Right lobe of liver (tissue), 6 donors: ENCODE data around the gene RASSF4. TPM values are rescaled to one million over a fixed set of nuclear protein-coding genes. Genes with fewer than 3 reads are reported as not detected.
A peak's percentile ranks its signal among the peaks of the same experiment; 100 is the strongest.

ENCODE experiments used
- ATAC-seq, 4 donors: fragments of 200-7000 bp; cut with Tn5 transposase; one replicate each; pipeline ENCODE4 v1.9.1; 2020; ENCODE audit warnings: mild to moderate bottlenecking in 4 of 4, moderate library complexity in 4 of 4
- DNase-seq, 3 donors: peaks; one replicate each; pipeline ENCODE4 v3.0.0-alpha.2; 2020
- H3K27ac ChIP-seq, 3 donors: fragments of 200-600 bp; one replicate each; pipeline ENCODE4 v1.8.0; 2022
- H3K27me3 ChIP-seq, 2 donors: fragments of 200-600 bp; one replicate each; pipeline ENCODE4 v1.8.0; 2022
- H3K36me3 ChIP-seq, 4 donors: fragments of 200-600 bp; sonication (generic) in 1 of 4; one replicate each; pipeline versions ENCODE4 v1.5.1 to v1.8.0; 2017 to 2022; ENCODE audit warnings: control low read depth in 1 of 4
- H3K4me1 ChIP-seq, 4 donors: fragments of 200-600 bp; sonication (generic) in 1 of 4; one replicate each; pipeline versions ENCODE4 v1.5.1 to v1.8.0; 2017 to 2022; ENCODE audit warnings: control low read depth in 1 of 4
- H3K4me3 ChIP-seq, 3 donors: fragments of 200-600 bp; one replicate each; pipeline ENCODE4 v1.8.0; 2022
- H3K9me3 ChIP-seq, 4 donors: fragments of 200-600 bp; sonication (generic) in 1 of 4; one replicate each; pipeline versions ENCODE4 v1.5.1 to v1.8.0; 2017 to 2022; ENCODE audit warnings: control low read depth in 1 of 4
- POLR2A ChIP-seq: fragments of 450-650 bp; IDR thresholded peaks from one replicate; pipeline ENCODE4 v1.6.1; 2017; ENCODE audit warnings: antibody characterized with exemption, mild to moderate bottlenecking
- WGBS: methylation state at CpG from one replicate; pipeline ENCODE4 v1.1.6; 2018; ENCODE audit warnings: low coverage, low lambda C conversion rate; ENCODE audit not compliant: insufficient coverage; ENCODE audit errors: missing lambda C conversion rate; 5-methylcytosine and 5-hydroxymethylcytosine counted together
- intact Hi-C, 2 donors: fragments of 100-400 bp; cut with DNase I; formaldehyde crosslinking; loops; one replicate each; pipeline versions ENCODE4 v1.11.2 to v1.14.1; 2022
- total RNA-seq, 6 experiments: library from RNA; depleted of rRNA in 2 of 6; stranded (reverse); fragments of >200 nt in 2 of 6; fragmentation: NEBNext Ultra II Directional in 3 of 6; extraction: Animal tissue kit (Norgen Biotek cat#: 25700) in 3 of 6; gene quantifications; one replicate each; pipeline versions ENCODE4 v1.1.0 to v1.2.4, GENCODE V29; 2016 to 2023
- TF ChIP-seq, protein P1 (sequence below), 4 donors: fragments of 200-600 bp in 3 of 4; fragments of 450-650 bp in 1 of 4; IDR thresholded peaks; one replicate each; pipeline versions ENCODE4 v1.5.1 to v1.8.0; 2016 to 2022; ENCODE audit warnings: antibody characterized with exemption in 4 of 4, mild to moderate bottlenecking in 2 of 4
- donor health status: DM: no; HTN: yes; CAD: no.
- donor health status: DM: no; HTN: no; CAD: no.
- donor health status: DM: no; HTN: no; CAD: no.
- donor health status: DM: no; HTN: yes; CAD: no.
- donor health status: DM: no; HTN: yes; CAD: no.

Gene RASSF4
- total RNA-seq, 6 experiments from 2014 or later, result 13.6 to 28.5 (median 19.6) TPM

DNA sequence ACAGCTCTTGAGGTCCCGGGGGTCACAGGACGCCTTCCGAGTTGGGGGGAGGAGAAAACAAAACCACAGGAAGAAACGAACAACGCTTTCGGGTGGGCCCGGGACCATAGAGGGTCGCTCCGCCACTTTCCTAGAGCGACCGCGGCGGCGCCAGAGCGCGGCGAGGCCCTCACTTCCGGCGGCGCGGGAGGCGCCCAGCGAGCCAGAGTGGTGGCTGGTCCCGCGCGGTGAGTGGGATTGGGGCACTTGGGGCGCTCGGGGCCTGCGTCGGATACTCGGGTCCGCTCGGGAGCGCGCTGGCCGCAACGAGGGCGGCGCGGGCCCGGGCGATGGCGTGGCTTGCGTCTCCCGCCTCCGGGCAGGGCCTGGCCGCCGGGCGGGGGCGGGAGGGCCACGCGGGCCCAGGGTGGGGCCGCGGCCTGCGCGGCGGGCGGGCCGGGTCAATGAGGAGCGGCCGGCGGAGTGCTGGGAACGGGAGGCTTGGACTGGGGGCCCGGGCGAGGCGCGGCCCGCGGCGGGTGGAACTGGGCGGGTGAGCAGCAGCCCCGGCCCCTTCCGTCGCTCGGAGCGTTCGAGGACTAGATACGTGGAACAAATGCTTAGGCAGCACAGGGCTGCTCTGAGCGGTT is 41.3 kb downstream of the RASSF4 start, which contains the start of gene ZNF22:
TSS of gene ZNF22 (plus strand) at position 172 of the 629 bp plus-strand sequence. CDS start 2,446 bp downstream, outside the sequence.
- TF ChIP-seq POLR2A, result peak; percentile 74
- TF ChIP-seq, protein P1, sequence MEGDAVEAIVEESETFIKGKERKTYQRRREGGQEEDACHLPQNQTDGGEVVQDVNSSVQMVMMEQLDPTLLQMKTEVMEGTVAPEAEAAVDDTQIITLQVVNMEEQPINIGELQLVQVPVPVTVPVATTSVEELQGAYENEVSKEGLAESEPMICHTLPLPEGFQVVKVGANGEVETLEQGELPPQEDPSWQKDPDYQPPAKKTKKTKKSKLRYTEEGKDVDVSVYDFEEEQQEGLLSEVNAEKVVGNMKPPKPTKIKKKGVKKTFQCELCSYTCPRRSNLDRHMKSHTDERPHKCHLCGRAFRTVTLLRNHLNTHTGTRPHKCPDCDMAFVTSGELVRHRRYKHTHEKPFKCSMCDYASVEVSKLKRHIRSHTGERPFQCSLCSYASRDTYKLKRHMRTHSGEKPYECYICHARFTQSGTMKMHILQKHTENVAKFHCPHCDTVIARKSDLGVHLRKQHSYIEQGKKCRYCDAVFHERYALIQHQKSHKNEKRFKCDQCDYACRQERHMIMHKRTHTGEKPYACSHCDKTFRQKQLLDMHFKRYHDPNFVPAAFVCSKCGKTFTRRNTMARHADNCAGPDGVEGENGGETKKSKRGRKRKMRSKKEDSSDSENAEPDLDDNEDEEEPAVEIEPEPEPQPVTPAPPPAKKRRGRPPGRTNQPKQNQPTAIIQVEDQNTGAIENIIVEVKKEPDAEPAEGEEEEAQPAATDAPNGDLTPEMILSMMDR (IDR thresholded peaks at IDR 0.05), result peak in 2 of 4 donors; percentile 15 to 18
- Histone ChIP-seq H3K27ac (peak within 1 kb of the TSS; percentile 92 to 96 (median 94)), H3K4me1 (peaks cover 0 to 66% (median 18%) of the 10 kb centered on the region in 4 donors), H3K36me3 (no peaks in the 10 kb centered on the region), H3K27me3 (no peaks in the 10 kb centered on the region), H3K4me3 (peak within 1 kb of the TSS; percentile 54 to 69 (median 65)), H3K9me3 (no peaks in the 10 kb centered on the region)
- intact Hi-C loops, result no loop called here
- ATAC-seq, result peak; percentile 42 to 69 (median 66)
- 1% methylated on average over 36 of the region's 79 CpGs for WGBS
- peak; percentile 74 to 77 (median 76) for DNase-seq

DNA sequence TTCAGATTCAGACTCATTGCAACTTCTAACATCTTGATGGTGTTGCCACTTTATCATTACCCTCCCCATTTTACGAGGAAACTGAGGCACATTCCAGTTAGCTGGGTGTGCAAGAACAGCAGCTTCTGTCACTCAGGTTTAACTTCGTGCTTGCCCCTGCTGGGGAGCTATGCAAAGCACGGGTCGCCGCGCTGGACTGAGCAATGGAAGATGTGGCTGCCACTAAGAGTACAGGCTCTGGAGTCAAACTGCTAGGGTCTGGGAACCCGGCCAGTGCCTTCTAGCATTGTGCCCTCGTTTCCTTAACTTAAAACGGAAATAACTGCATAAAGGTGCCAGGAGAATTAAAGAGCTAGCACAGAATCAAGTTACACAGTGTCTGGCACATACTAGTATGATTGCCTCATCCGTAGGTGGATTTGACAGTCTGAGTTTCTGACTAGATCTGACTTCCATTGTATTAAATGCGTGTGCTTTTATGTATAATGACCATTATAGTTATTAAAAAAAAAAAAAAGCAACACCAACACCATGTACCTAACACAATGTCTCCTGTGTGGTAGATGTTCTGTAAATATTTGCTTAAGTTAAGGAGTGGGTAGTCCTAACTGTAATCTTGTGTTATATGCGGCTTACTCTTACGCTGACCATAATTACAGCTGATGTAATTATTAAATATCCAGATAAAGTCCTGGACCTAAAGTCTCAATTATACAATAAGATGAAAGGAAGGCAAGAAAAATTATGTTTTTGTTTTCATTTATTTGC is 42.0 kb downstream of the RASSF4 start:
- no peaks in the 10 kb centered on the region for H3K9me3 ChIP-seq
- 3% methylated on average over 13 of the region's 13 CpGs for WGBS
- H3K27ac ChIP-seq, result peak overlapping the region; percentile 92 to 96 (median 94)
- intact Hi-C loops, result no loop called here
- TF ChIP-seq, protein P1 (IDR thresholded peaks at IDR 0.05), result peak in 1 of 4 donors; percentile 3
- TF ChIP-seq POLR2A, result no peak
- DNase-seq (peak; percentile 81 to 83 (median 83)), ATAC-seq (peak; percentile 55 to 67 (median 60))
- no peaks in the 10 kb centered on the region for H3K27me3 ChIP-seq
- H3K4me3 ChIP-seq, result peak overlapping the region; percentile 54 to 69 (median 65)
- no peaks in the 10 kb centered on the region for H3K36me3 ChIP-seq
- peaks cover 0 to 59% (median 15%) of the 10 kb centered on the region in 4 donors for H3K4me1 ChIP-seq

DNA sequence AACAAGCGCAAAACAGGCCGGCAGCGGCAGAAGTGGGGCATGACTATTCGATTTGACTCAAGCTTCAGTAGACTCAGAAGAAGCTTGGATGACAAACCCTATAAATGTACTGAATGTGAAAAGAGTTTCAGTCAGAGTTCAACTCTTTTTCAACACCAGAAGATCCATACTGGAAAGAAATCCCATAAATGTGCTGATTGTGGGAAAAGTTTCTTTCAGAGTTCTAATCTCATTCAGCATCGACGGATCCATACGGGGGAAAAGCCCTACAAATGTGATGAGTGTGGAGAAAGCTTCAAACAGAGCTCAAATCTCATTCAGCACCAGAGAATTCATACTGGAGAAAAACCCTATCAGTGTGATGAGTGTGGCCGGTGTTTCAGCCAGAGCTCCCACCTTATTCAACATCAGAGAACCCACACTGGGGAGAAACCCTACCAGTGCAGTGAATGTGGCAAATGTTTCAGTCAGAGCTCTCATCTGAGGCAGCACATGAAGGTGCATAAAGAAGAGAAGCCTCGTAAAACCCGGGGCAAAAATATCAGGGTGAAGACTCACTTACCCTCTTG is 43.9 kb downstream of the RASSF4 start:
- Histone ChIP-seq H3K4me1 (peaks cover 0 to 43% (median 10%) of the 10 kb centered on the region in 4 donors), H3K9me3 (no peaks in the 10 kb centered on the region), H3K27ac (no peak overlapping the region), H3K4me3 (no peak overlapping the region), H3K27me3 (no peaks in the 10 kb centered on the region), H3K36me3 (no peaks in the 10 kb centered on the region)
- DNase-seq, result no peak
- TF ChIP-seq, protein P1 (IDR thresholded peaks at IDR 0.05), result no peak
- TF ChIP-seq POLR2A, result no peak
- WGBS, result 89% methylated on average over 9 of the region's 10 CpGs
- no peak for ATAC-seq
- intact Hi-C loops, result no loop called here

DNA sequence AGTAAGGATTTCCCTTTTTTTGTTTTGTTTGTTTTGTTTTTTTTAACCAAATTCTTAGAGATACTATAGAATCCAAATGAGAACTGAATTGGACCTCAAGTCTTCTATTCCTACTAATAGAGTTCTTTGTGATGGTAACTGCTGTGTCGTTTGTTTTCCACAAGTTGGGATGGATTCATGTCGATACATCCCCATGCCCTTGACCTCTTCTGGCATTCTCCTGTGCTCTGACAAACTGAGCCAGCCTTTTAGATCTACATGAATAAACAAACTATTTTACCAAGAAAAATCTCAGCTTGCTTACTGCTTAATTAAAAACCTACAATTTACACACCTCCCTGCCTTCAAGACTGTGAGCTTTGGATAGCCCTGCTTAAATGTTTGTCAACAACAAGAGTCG is 45.1 kb downstream of the RASSF4 start:
- ATAC-seq (no peak), DNase-seq (no peak)
- no peaks in the 10 kb centered on the region for H3K27me3 ChIP-seq
- no peaks in the 10 kb centered on the region for H3K36me3 ChIP-seq
- H3K4me3 ChIP-seq, result no peak overlapping the region
- H3K27ac ChIP-seq, result no peak overlapping the region
- no peaks in the 10 kb centered on the region for H3K9me3 ChIP-seq
- intact Hi-C loops, result no loop called here
- TF ChIP-seq, protein P1 (IDR thresholded peaks at IDR 0.05), result no peak
- TF ChIP-seq POLR2A, result no peak
- 27% methylated on average over 3 of the region's 3 CpGs for WGBS
- H3K4me1 ChIP-seq, result peaks cover 0 to 32% (median 4%) of the 10 kb centered on the region in 4 donors
